HG03565 (cell line): ENCODE measurements around the gene CPHXL.

ENCODE experiments used
- ATAC-seq: cut with Tn5 transposase; IDR thresholded peaks from one replicate; pipeline ENCODE4 v1.9.1; 2021; ENCODE audit warnings: mild to moderate bottlenecking, moderate library complexity; ENCODE audit not compliant: unreplicated experiment

CPHXL gene

GRCh38 chr16:75726390-75726789 lies at the start of gene CPHXL:
CPHXL (minus strand) TSS chr16:75726490; CDS start chr16:75726442, 48 bp downstream.
- ATAC-seq, result no peak

GRCh38 chr16:75774197-75774596 lies 47.9 kb upstream of the CPHXL start:
- ATAC-seq, result no peak

GRCh38 chr16:75770051-75770450 lies 43.8 kb upstream of the CPHXL start:
- ATAC-seq, result no peak

- peak; percentile 84 for ATAC-seq
Measured at GRCh38 chr16:75764154-75764768, 38.0 kb upstream of the CPHXL start.

GRCh38 chr16:75763204-75763603 lies 36.9 kb upstream of the CPHXL start:
- no peak for ATAC-seq

GRCh38 chr16:75762746-75763145 lies 36.5 kb upstream of the CPHXL start:
- no peak for ATAC-seq

- ATAC-seq, result peak; percentile 24
Measured at GRCh38 chr16:75761108-75761507, 34.8 kb upstream of the CPHXL start.

- no peak for ATAC-seq
Measured at GRCh38 chr16:75760018-75760519, 33.8 kb upstream of the CPHXL start.

GRCh38 chr16:75758215-75758614 lies 31.9 kb upstream of the CPHXL start:
- ATAC-seq, result no peak

GRCh38 chr16:75754141-75754540 lies 27.9 kb upstream of the CPHXL start:
- no peak for ATAC-seq

GRCh38 chr16:75750528-75750927 lies 24.2 kb upstream of the CPHXL start:
- no peak for ATAC-seq

- no peak for ATAC-seq
Measured at GRCh38 chr16:75746359-75746758, 20.1 kb upstream of the CPHXL start.

GRCh38 chr16:75745823-75746222 lies 19.5 kb upstream of the CPHXL start:
- ATAC-seq, result peak; percentile 75

GRCh38 chr16:75745242-75745641 lies 19.0 kb upstream of the CPHXL start:
- no peak for ATAC-seq

- no peak for ATAC-seq
Measured at GRCh38 chr16:75742424-75743047, 16.2 kb upstream of the CPHXL start.

- ATAC-seq, result no peak
Measured at GRCh38 chr16:75733305-75734211, 7.3 kb upstream of the CPHXL start.

GRCh38 chr16:75732871-75733270 lies 6.6 kb upstream of the CPHXL start:
- no peak for ATAC-seq

GRCh38 chr16:75727221-75727620 lies 931 bp upstream of the CPHXL start:
- ATAC-seq, result no peak

GRCh38 chr16:75718452-75718851 lies 7.8 kb downstream of the CPHXL start:
- ATAC-seq, result no peak

GRCh38 chr16:75714661-75715060 lies 11.6 kb downstream of the CPHXL start:
- no peak for ATAC-seq

GRCh38 chr16:75710344-75710743 lies 15.9 kb downstream of the CPHXL start:
- ATAC-seq, result no peak

GRCh38 chr16:75703306-75703705 lies 23.0 kb downstream of the CPHXL start:
- no peak for ATAC-seq
